ENCODE measurements around the gene COL23A1.

GRCh38 chr5:178296066-178296465 is 294.1 kb downstream of the COL23A1 start:
- TF ChIP-seq, protein P1, sequence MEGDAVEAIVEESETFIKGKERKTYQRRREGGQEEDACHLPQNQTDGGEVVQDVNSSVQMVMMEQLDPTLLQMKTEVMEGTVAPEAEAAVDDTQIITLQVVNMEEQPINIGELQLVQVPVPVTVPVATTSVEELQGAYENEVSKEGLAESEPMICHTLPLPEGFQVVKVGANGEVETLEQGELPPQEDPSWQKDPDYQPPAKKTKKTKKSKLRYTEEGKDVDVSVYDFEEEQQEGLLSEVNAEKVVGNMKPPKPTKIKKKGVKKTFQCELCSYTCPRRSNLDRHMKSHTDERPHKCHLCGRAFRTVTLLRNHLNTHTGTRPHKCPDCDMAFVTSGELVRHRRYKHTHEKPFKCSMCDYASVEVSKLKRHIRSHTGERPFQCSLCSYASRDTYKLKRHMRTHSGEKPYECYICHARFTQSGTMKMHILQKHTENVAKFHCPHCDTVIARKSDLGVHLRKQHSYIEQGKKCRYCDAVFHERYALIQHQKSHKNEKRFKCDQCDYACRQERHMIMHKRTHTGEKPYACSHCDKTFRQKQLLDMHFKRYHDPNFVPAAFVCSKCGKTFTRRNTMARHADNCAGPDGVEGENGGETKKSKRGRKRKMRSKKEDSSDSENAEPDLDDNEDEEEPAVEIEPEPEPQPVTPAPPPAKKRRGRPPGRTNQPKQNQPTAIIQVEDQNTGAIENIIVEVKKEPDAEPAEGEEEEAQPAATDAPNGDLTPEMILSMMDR (tag by site-specific recombination; IDR thresholded peaks at IDR 0.05): no peak
- TF ChIP-seq ZNF398 (tag by site-specific recombination; IDR thresholded peaks at IDR 0.05): no peak
- TF ChIP-seq, protein P2, sequence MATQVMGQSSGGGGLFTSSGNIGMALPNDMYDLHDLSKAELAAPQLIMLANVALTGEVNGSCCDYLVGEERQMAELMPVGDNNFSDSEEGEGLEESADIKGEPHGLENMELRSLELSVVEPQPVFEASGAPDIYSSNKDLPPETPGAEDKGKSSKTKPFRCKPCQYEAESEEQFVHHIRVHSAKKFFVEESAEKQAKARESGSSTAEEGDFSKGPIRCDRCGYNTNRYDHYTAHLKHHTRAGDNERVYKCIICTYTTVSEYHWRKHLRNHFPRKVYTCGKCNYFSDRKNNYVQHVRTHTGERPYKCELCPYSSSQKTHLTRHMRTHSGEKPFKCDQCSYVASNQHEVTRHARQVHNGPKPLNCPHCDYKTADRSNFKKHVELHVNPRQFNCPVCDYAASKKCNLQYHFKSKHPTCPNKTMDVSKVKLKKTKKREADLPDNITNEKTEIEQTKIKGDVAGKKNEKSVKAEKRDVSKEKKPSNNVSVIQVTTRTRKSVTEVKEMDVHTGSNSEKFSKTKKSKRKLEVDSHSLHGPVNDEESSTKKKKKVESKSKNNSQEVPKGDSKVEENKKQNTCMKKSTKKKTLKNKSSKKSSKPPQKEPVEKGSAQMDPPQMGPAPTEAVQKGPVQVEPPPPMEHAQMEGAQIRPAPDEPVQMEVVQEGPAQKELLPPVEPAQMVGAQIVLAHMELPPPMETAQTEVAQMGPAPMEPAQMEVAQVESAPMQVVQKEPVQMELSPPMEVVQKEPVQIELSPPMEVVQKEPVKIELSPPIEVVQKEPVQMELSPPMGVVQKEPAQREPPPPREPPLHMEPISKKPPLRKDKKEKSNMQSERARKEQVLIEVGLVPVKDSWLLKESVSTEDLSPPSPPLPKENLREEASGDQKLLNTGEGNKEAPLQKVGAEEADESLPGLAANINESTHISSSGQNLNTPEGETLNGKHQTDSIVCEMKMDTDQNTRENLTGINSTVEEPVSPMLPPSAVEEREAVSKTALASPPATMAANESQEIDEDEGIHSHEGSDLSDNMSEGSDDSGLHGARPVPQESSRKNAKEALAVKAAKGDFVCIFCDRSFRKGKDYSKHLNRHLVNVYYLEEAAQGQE (tag by site-specific recombination; IDR thresholded peaks at IDR 0.05): no peak
- TF ChIP-seq ZNF423 (tag by site-specific recombination; IDR thresholded peaks at IDR 0.05): no peak

Measured in HEK293 (cell line).